ENCODE measurements around the gene KIF19.

GRCh38 chr17:74404218-74404617 is 78.2 kb downstream of the KIF19 start:
- TF ChIP-seq, protein P1, sequence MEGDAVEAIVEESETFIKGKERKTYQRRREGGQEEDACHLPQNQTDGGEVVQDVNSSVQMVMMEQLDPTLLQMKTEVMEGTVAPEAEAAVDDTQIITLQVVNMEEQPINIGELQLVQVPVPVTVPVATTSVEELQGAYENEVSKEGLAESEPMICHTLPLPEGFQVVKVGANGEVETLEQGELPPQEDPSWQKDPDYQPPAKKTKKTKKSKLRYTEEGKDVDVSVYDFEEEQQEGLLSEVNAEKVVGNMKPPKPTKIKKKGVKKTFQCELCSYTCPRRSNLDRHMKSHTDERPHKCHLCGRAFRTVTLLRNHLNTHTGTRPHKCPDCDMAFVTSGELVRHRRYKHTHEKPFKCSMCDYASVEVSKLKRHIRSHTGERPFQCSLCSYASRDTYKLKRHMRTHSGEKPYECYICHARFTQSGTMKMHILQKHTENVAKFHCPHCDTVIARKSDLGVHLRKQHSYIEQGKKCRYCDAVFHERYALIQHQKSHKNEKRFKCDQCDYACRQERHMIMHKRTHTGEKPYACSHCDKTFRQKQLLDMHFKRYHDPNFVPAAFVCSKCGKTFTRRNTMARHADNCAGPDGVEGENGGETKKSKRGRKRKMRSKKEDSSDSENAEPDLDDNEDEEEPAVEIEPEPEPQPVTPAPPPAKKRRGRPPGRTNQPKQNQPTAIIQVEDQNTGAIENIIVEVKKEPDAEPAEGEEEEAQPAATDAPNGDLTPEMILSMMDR (IDR thresholded peaks at IDR 0.05) = no peak
- TF ChIP-seq EZH2 (IDR thresholded peaks at IDR 0.05; ENCODE audit: borderline replicate concordance, insufficient read depth, low read depth, low read length, poor library complexity, severe bottlenecking) = no peak

Data from B cell (primary cell).